GM06990 (cell line): ENCODE data around the gene MYO7A.

Experiments
- DNase-seq: peaks from one replicate; pipeline ENCODE4 v3.0.0-alpha.2; 2011; ENCODE audit not compliant: insufficient read length; ENCODE audit errors: extremely low read depth
- H3K27me3 ChIP-seq: replicated peaks from 2 replicates; pipeline ENCODE4 v1.6.0; 2011; ENCODE audit warnings: low read length; ENCODE audit not compliant: control insufficient read depth, insufficient read depth
- H3K36me3 ChIP-seq: 2 replicates; pipeline ENCODE4 v1.5.1; 2011; ENCODE audit warnings: low read length; ENCODE audit not compliant: control insufficient read depth, insufficient read depth
- H3K4me3 ChIP-seq: replicated peaks from 2 replicates; pipeline ENCODE4 v1.5.1; 2011; ENCODE audit warnings: low read depth, mild to moderate bottlenecking, control low read depth, low read length
- CTCF ChIP-seq: IDR thresholded peaks from 2 replicates; pipeline ENCODE4 v1.5.1; 2011; ENCODE audit warnings: low read length, control low read depth, mild to moderate bottlenecking, inconsistent platforms; ENCODE audit not compliant: insufficient read depth, poor library complexity, severe bottlenecking

Gene MYO7A

DNA sequence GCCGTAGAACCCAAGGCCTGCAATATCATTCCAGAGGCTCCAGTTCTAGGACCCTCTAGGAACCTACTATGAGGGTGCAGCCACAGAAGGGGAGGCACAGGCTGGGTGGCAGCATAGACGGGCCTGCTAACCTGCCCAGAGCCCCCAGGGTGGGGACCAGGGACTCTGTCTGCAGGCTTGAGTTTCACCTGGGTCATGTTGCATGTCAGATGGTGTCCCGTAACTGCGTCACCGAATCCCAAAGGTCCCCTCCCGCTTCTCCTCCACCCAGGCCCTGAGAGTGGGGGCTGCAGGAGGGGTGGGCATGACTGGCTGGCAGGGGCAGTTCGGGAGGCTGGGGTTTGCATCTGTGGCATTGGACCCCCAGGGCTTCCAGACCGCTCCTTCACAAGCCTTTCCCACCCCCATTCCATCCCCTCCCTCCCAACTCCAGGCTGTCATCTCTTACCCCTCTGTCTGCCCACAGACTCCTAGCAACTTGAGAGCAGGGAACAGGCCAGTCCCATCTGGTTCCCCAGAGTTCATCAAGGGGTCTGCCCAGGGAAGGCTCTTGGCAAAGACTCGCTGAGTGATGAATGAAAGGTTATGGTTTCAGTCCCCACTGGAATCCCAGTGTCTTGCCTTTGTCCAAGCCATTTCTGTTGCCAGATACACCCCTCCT is 16.3 kb downstream of the MYO7A start:
- no peaks in the 10 kb centered on the region; the same call in 1 of the 2 replicates for H3K27me3 ChIP-seq
- DNase-seq: no peak
- no peak for TF ChIP-seq CTCF
- H3K36me3 ChIP-seq: no peaks in the 10 kb centered on the region
- no peak overlapping the region for H3K4me3 ChIP-seq

GRCh38 chr11:77144857-77145428 is 16.9 kb downstream of the MYO7A start:
- no peak for DNase-seq
- H3K36me3 ChIP-seq: no peaks in the 10 kb centered on the region
- H3K4me3 ChIP-seq: no peak overlapping the region
- no peaks in the 10 kb centered on the region; the same call in 1 of the 2 replicates for H3K27me3 ChIP-seq
- no peak for TF ChIP-seq CTCF

DNA sequence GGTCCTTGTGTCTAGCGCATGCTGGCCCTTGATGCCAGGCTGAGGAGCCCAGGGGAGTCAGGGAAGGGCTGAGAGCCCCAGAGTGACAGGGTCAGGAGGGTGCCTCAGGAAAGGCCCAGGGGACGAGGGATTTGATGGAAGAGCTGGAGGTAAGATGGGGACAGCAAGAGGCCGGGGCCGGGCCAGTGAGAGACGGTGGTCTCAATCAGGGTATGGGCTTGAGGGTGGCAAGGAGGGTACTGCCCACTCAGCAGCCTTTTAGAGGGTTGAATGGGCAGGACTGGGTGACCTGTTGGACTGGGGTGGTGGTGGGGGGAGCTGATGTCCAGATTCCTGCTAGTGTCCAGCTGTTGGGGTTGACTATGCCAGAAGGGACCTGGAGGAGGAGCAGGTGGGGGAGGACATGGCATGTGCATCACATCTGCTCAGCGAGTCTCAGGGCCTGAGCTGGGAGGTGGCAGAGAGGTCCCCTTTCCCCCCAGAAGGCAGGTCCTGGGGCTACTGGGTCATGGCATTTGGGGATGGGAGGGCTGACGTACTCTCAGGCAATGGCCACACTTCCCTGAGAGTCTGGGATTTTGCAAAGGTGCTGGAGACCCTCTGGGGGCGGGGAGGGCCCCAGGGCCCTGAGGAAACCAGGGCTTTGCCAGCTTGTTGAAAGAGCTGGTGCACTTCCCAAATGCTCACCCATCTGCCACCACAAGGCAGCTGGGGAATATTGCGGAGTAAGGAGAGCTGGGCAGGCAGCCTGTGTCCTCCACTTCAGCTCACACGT is 18.4 kb downstream of the MYO7A start:
- no peak for TF ChIP-seq CTCF
- DNase-seq: no peak
- Histone ChIP-seq H3K27me3 (no peaks in the 10 kb centered on the region; the same call in 1 of the 2 replicates), H3K4me3 (no peak overlapping the region), H3K36me3 (no peaks in the 10 kb centered on the region)

DNA sequence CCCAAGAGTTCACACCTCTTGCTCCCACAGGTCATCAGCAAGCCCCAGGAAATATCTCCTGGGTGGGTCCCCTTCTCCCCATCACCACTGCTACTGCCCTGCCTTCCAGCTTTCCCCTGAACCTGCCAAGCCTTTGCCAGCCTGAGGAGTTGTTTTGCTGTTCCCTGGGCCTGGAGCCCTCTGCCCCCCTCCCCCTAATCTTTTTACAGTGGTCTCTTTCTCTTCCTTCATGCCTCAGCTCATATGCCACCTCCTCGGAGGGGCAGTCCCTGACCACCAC is 18.9 kb downstream of the MYO7A start:
- TF ChIP-seq CTCF: no peak
- DNase-seq: no peak

GRCh38 chr11:77147668-77148321 is 19.7 kb downstream of the MYO7A start:
- no peaks in the 10 kb centered on the region for H3K36me3 ChIP-seq
- TF ChIP-seq CTCF: no peak
- H3K27me3 ChIP-seq: no peaks in the 10 kb centered on the region; the same call in 1 of the 2 replicates
- DNase-seq: no peak
- H3K4me3 ChIP-seq: no peak overlapping the region

More for the DNA sequence above, 18.9 kb downstream of the MYO7A start:
- Histone ChIP-seq H3K36me3 (no peaks in the 10 kb centered on the region), H3K27me3 (no peaks in the 10 kb centered on the region; the same call in 1 of the 2 replicates), H3K4me3 (no peak overlapping the region)
